HG02798 (cell line): ENCODE measurements around the gene OTUB2.
"Not testable (repeated sequence)": the region's sequence is repeated elsewhere in the genome, so short reads cannot be mapped to it uniquely, and the experiment has no call there.

ENCODE experiments used
- ATAC-seq: cut with Tn5 transposase; IDR thresholded peaks from one replicate; pipeline ENCODE4 v1.9.1; 2021; ENCODE audit warnings: mild to moderate bottlenecking; ENCODE audit not compliant: unreplicated experiment, poor library complexity

OTUB2 gene

GRCh38 chr14:94052199-94052598 lies 26.1 kb downstream of the OTUB2 start:
- ATAC-seq, result no peak

- ATAC-seq, result no peak
These were observed 26.5 kb downstream of the OTUB2 start for GRCh38 chr14:94052662-94053061.

- no peak for ATAC-seq
These were observed 28.3 kb downstream of the OTUB2 start for GRCh38 chr14:94054401-94054800.

- ATAC-seq, result no peak
These were observed 28.8 kb downstream of the OTUB2 start for GRCh38 chr14:94054936-94055335.

- peak; percentile 87 for ATAC-seq
These were observed 30.6 kb downstream of the OTUB2 start for GRCh38 chr14:94056579-94057308.

GRCh38 chr14:94058128-94058673 lies 32.1 kb downstream of the OTUB2 start:
- no peak for ATAC-seq

- no peak for ATAC-seq
These were observed 32.6 kb downstream of the OTUB2 start for GRCh38 chr14:94058674-94059138.

GRCh38 chr14:94059998-94060397 lies 33.9 kb downstream of the OTUB2 start:
- ATAC-seq, result no peak

- ATAC-seq, result no peak
These were observed 36.3 kb downstream of the OTUB2 start for GRCh38 chr14:94062344-94062940.

- ATAC-seq, result no peak
These were observed 40.0 kb downstream of the OTUB2 start for GRCh38 chr14:94066089-94066676.

- ATAC-seq, result not testable (repeated sequence)
These were observed 45.9 kb downstream of the OTUB2 start for GRCh38 chr14:94072076-94072475.

GRCh38 chr14:94074534-94074933 lies 48.4 kb downstream of the OTUB2 start:
- ATAC-seq, result no peak

GRCh38 chr14:94075008-94075407 lies 48.9 kb downstream of the OTUB2 start:
- ATAC-seq, result no peak

GRCh38 chr14:94077111-94077821 lies 51.1 kb downstream of the OTUB2 start:
- no peak for ATAC-seq

- no peak for ATAC-seq
These were observed 51.7 kb downstream of the OTUB2 start for GRCh38 chr14:94077823-94078222.

- no peak for ATAC-seq
These were observed 53.9 kb downstream of the OTUB2 start for GRCh38 chr14:94079891-94080620.

GRCh38 chr14:94080621-94081385 lies 54.7 kb downstream of the OTUB2 start, which contains the start of the genes DDX24 and IFI27L1:
Gene DDX24, minus strand, starts transcription at chr14:94081202. Its CDS starts 1,460 bp downstream, at chr14:94079742.
Gene IFI27L1, plus strand, starts transcription at chr14:94081310. Its CDS starts 15,628 bp downstream, at chr14:94096938.
- ATAC-seq, result peak; percentile 99

GRCh38 chr14:94081386-94081820 lies 55.3 kb downstream of the OTUB2 start:
- peak; percentile 21 for ATAC-seq

- no peak for ATAC-seq
These were observed 61.8 kb downstream of the OTUB2 start for GRCh38 chr14:94087891-94088290.
